ENCODE data around the gene FAM241B. TPM values are rescaled to one million over a fixed set of nuclear protein-coding genes. Genes with fewer than 3 reads are reported as not detected.

The FAM241B gene
- total RNA-seq, 4 donors from 2014 or later, result 1.1 to 2.6 (median 2.5) TPM; not detected in 1

GRCh38 chr10:69641261-69641980, 11.4 kb downstream of the FAM241B start:
- ATAC-seq, result no peak
- DNase-seq, result no peak
- intact Hi-C loops (cut with DNase I; ENCODE audit: low total_unique reads), result loop anchor here (10.0 kb wide), 1 partner anchor 153 kb away; no protein-coding TSS in a partner anchor
- Histone ChIP-seq H3K4me1 (no peaks in the 10 kb centered on the region), H3K27ac (no peak overlapping the region), H3K36me3 (no peaks in the 10 kb centered on the region), H3K4me3 (no peak overlapping the region), H3K9me3 (no peaks in the 10 kb centered on the region), H3K27me3 (no peaks in the 10 kb centered on the region)
- in situ Hi-C loops (cut with MboI; ENCODE audit: low sequenced_read_pairs in 4 of 4), result loop anchor here in 3 of 4 donors (25.0 kb wide), 3 partner anchors 204 to 404 kb away; no protein-coding TSS in a partner anchor
- TF ChIP-seq CTCF (IDR thresholded peaks at IDR 0.05 in 4 of 5, conservative IDR thresholded peaks at IDR 0.05 in 1 of 5) (no peak), POLR2A (IDR thresholded peaks at IDR 0.05) (no peak)

GRCh38 chr10:69642747-69643146, 12.7 kb downstream of the FAM241B start:
- ATAC-seq (no peak), DNase-seq (no peak)
- Histone ChIP-seq H3K4me1 (no peaks in the 10 kb centered on the region), H3K27ac (no peak overlapping the region), H3K27me3 (no peaks in the 10 kb centered on the region), H3K4me3 (no peak overlapping the region), H3K9me3 (no peaks in the 10 kb centered on the region), H3K36me3 (no peaks in the 10 kb centered on the region)
- intact Hi-C loops (cut with DNase I; ENCODE audit: low total_unique reads) (loop anchor here (10.0 kb wide), 1 partner anchor 152 kb away; no protein-coding TSS in a partner anchor), in situ Hi-C loops (cut with MboI; ENCODE audit: low sequenced_read_pairs in 4 of 4) (loop anchor here in 3 of 4 donors (25.0 kb wide), 3 partner anchors 205 to 405 kb away; no protein-coding TSS in a partner anchor)
- TF ChIP-seq POLR2A (IDR thresholded peaks at IDR 0.05), result no peak
- TF ChIP-seq CTCF (IDR thresholded peaks at IDR 0.05 in 4 of 5, conservative IDR thresholded peaks at IDR 0.05 in 1 of 5), result no peak

DNA sequence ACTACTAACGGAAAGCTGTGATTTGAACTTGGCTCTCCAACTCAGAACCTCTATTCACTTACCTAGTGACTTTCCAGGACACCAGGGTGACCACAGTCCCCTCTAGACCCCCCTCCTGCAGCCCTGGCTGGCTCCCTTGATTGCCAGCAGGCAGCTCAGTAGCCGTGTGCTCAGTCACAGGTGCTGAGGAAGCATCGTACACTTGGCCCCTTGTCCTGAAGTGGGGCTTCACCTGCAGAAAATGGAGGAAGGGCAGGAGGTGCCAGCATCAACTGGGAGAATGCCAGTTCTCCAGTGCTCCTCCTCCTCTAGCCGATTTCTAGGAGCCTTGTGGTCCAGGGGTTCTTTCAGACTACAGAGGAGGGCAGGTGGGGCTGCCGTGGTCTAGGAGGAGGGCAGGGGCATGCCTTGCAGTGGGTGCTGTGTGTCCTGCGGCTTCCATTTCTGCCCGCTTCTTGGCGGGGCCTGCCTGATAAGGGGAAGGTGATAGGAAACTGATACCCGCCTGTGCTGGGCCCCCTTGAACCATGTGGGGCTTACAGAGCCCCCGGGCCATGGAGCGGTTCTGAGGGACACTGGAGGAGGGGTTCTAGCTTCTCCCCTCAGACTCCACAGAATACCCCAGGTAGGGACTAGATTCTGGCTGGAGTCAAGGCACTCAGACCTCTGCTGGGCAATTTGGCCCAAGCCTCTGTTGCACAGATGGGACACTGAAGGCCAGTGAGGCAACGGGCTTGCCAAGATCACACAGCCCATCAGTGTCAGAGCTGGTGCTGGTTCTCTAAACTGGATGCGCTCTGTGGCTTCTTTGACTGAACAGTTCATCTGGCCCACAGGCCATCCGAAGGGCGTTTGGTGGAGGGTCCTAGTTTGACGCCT, 14.0 kb downstream of the FAM241B start:
- DNase-seq (no peak), ATAC-seq (no peak)
- no peaks in the 10 kb centered on the region for H3K27me3 ChIP-seq
- no peaks in the 10 kb centered on the region for H3K36me3 ChIP-seq
- no peaks in the 10 kb centered on the region for H3K4me1 ChIP-seq
- intact Hi-C loops (cut with DNase I; ENCODE audit: low total_unique reads), result loop anchor here (1.0 to 10.0 kb wide), 2 partner anchors 73 to 151 kb away; no protein-coding TSS in a partner anchor
- TF ChIP-seq POLR2A (IDR thresholded peaks at IDR 0.05) (no peak), CTCF (IDR thresholded peaks at IDR 0.05 in 4 of 5, conservative IDR thresholded peaks at IDR 0.05 in 1 of 5) (no peak)
- no peaks in the 10 kb centered on the region for H3K9me3 ChIP-seq
- H3K27ac ChIP-seq, result no peak overlapping the region
- no peak overlapping the region for H3K4me3 ChIP-seq
- in situ Hi-C loops (cut with MboI; ENCODE audit: low sequenced_read_pairs in 4 of 4), result loop anchor here in 3 of 4 donors (25.0 kb wide), 3 partner anchors 207 to 407 kb away; no protein-coding TSS in a partner anchor

GRCh38 chr10:69644658-69645295, 14.7 kb downstream of the FAM241B start:
- Histone ChIP-seq H3K27ac (no peak overlapping the region), H3K4me1 (no peaks in the 10 kb centered on the region), H3K27me3 (no peaks in the 10 kb centered on the region), H3K9me3 (no peaks in the 10 kb centered on the region), H3K36me3 (no peaks in the 10 kb centered on the region), H3K4me3 (no peak overlapping the region)
- intact Hi-C loops (cut with DNase I; ENCODE audit: low total_unique reads) (loop anchor here (1.0 to 10.0 kb wide), 2 partner anchors 73 to 150 kb away; no protein-coding TSS in a partner anchor), in situ Hi-C loops (cut with MboI; ENCODE audit: low sequenced_read_pairs in 4 of 4) (loop anchor here in 3 of 4 donors (25.0 kb wide), 3 partner anchors 207 to 407 kb away; no protein-coding TSS in a partner anchor)
- ATAC-seq (peak in 1 of 2 donors; percentile 60), DNase-seq (peak in 1 of 2 donors; percentile 22)
- no peak for TF ChIP-seq POLR2A (IDR thresholded peaks at IDR 0.05)
- TF ChIP-seq CTCF (IDR thresholded peaks at IDR 0.05 in 4 of 5, conservative IDR thresholded peaks at IDR 0.05 in 1 of 5), result peak; percentile 58 to 82 (median 65)

All from gastrocnemius medialis (tissue), 4 donors.